Calu3 (cell line): ENCODE measurements around the gene APEH. TPM values are rescaled to one million over a fixed set of nuclear protein-coding genes. Genes with fewer than 3 reads are reported as not detected.

Source experiments
- BruUV-seq: library from RNA; stranded (reverse); fragments of 400-500 nt; replicated peaks from 2 replicates; lab custom pipeline; 2021; lab: Mats Ljungman, UMichigan
- CTCF ChIA-PET: fragments of 300-600 bp; sonication (Branson Sonifier 250); formaldehyde crosslinking; loops from one replicate; lab custom pipeline; 2022; ENCODE audit warnings: antibody characterized with exemption; lab: Charles Lee
- DNase-seq: peaks from one replicate; pipeline ENCODE4 v3.0.0; 2022
- H3K27ac Mint-ChIP-seq: one replicate; pipeline ENCODE4 v1.8.0; 2022; ENCODE audit warnings: mixed read lengths; ENCODE audit not compliant: unreplicated experiment
- H3K27me3 Mint-ChIP-seq: one replicate; pipeline ENCODE4 v1.8.0; 2022; ENCODE audit warnings: mixed read lengths; ENCODE audit not compliant: unreplicated experiment
- H3K36me3 Mint-ChIP-seq: one replicate; pipeline ENCODE4 v1.8.0; 2022; ENCODE audit warnings: mild to moderate bottlenecking, moderate library complexity, mixed read lengths; ENCODE audit not compliant: insufficient read depth, unreplicated experiment
- H3K4me1 Mint-ChIP-seq: one replicate; pipeline ENCODE4 v1.8.0; 2022; ENCODE audit warnings: mild to moderate bottlenecking, low read depth, mixed read lengths; ENCODE audit not compliant: unreplicated experiment
- H3K4me3 Mint-ChIP-seq: one replicate; pipeline ENCODE4 v1.8.0; 2022; ENCODE audit warnings: mild to moderate bottlenecking, low read depth, moderate library complexity, mixed read lengths; ENCODE audit not compliant: unreplicated experiment
- H3K9me3 Mint-ChIP-seq: one replicate; pipeline ENCODE4 v1.8.0; 2022; ENCODE audit warnings: low read depth, mixed read lengths; ENCODE audit not compliant: unreplicated experiment
- intact Hi-C: fragments of 100-400 bp; cut with micrococcal nuclease; formaldehyde crosslinking; loops from one replicate; pipeline ENCODE4 v1.10.0; 2022; ENCODE audit not compliant: unreplicated experiment
- total RNA-seq: library from RNA; stranded (reverse); gene quantifications from 2 replicates; pipeline ENCODE4 v1.2.3, GENCODE V29; 2022
- TF ChIP-seq, protein P1 (sequence below): fragments of 200-600 bp; IDR thresholded peaks from one replicate; pipeline ENCODE4 v1.8.0; 2022; ENCODE audit warnings: antibody characterized with exemption; ENCODE audit not compliant: unreplicated experiment

APEH gene
- total RNA-seq, 1 experiment from 2014 or later: 187 TPM

DNA sequence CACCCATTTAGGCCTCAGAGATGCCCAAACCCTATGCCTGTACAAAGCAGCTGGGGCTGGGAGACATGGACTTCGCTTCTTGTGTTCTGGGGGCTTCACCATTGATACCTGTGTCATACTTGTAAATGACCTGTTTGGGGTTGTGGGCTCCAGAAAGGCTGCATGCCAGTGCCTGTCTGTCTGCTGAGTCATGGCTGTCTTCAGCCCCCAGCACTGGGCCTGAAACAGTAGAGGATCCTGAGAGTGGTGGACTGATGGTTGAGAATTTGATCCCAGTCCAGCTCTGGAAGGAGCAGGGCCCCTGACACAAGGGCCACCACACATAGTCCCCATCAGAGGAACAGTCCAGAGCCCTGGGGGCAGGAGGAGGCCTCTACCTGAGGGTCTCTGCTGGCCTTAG lies 24.6 kb upstream of the APEH start:
- intact Hi-C loops: no loop called here
- Mint-ChIP-seq H3K27ac (no peak overlapping the region), H3K4me1 (peaks cover 9% of the 10 kb centered on the region), H3K36me3 (no peaks in the 10 kb centered on the region), H3K4me3 (no peak overlapping the region), H3K9me3 (no peaks in the 10 kb centered on the region), H3K27me3 (peaks cover 25% of the 10 kb centered on the region)
- TF ChIP-seq, protein P1, sequence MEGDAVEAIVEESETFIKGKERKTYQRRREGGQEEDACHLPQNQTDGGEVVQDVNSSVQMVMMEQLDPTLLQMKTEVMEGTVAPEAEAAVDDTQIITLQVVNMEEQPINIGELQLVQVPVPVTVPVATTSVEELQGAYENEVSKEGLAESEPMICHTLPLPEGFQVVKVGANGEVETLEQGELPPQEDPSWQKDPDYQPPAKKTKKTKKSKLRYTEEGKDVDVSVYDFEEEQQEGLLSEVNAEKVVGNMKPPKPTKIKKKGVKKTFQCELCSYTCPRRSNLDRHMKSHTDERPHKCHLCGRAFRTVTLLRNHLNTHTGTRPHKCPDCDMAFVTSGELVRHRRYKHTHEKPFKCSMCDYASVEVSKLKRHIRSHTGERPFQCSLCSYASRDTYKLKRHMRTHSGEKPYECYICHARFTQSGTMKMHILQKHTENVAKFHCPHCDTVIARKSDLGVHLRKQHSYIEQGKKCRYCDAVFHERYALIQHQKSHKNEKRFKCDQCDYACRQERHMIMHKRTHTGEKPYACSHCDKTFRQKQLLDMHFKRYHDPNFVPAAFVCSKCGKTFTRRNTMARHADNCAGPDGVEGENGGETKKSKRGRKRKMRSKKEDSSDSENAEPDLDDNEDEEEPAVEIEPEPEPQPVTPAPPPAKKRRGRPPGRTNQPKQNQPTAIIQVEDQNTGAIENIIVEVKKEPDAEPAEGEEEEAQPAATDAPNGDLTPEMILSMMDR: no peak
- CTCF ChIA-PET: interaction anchor here (0.6 kb wide), 1 partner anchor 148 kb away, joined by 7 read pairs; no protein-coding TSS in a partner anchor
- no TSS peak for BruUV-seq
- no peak for DNase-seq

DNA sequence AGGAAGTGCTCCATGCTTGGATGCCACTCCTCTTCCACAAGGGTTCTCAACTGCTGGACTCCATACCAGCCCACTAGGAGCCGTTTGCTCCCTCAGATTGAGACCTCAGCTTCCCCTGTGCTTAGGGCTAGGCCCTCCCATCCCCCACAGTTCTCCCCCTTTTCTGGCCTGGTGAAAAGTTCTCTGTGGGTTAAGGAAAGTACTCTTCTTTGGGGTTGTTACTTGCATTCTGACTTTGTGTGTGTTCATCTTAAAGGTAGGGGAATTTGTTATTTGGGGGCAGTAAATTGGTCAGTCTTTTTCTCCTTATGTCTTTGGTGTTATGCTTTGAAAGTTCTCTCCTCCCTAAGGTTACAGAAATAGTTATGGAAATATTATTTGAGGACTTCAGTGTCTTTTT lies 24.0 kb upstream of the APEH start:
- TF ChIP-seq, protein P1: no peak
- intact Hi-C loops: no loop called here
- H3K4me3 Mint-ChIP-seq: no peak overlapping the region
- no TSS peak for BruUV-seq
- H3K27ac Mint-ChIP-seq: no peak overlapping the region
- H3K4me1 Mint-ChIP-seq: peaks cover 9% of the 10 kb centered on the region
- peaks cover 19% of the 10 kb centered on the region for H3K27me3 Mint-ChIP-seq
- no peaks in the 10 kb centered on the region for H3K36me3 Mint-ChIP-seq
- CTCF ChIA-PET: interaction anchor here (0.6 kb wide), 1 partner anchor 149 kb away, joined by 7 read pairs; no protein-coding TSS in a partner anchor
- no peaks in the 10 kb centered on the region for H3K9me3 Mint-ChIP-seq
- no peak for DNase-seq

DNA sequence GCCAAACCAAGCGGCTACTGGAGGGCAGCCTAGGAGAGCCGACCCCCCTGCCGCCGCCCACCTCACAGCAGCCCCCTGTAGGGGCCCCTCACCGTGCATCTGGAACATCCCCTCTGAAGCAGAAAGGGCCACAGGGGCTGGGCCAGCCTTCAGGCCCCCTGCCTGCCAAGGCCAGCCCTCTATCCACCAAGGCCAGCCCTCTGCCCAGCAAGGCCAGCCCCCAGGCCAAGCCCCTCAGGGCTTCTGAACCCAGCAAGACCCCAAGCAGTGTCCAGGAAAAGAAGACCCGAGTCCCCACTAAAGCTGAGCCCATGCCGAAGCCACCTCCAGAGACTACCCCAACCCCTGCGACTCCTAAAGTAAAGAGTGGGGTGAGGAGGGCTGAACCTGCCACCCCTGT lies 23.5 kb upstream of the APEH start:
- Mint-ChIP-seq H3K4me3 (no peak overlapping the region), H3K9me3 (no peaks in the 10 kb centered on the region), H3K36me3 (no peaks in the 10 kb centered on the region), H3K4me1 (peaks cover 9% of the 10 kb centered on the region), H3K27ac (no peak overlapping the region), H3K27me3 (peaks cover 15% of the 10 kb centered on the region)
- no TSS peak for BruUV-seq
- TF ChIP-seq, protein P1: no peak
- intact Hi-C loops: no loop called here
- CTCF ChIA-PET: no interaction called here
- no peak for DNase-seq

DNA sequence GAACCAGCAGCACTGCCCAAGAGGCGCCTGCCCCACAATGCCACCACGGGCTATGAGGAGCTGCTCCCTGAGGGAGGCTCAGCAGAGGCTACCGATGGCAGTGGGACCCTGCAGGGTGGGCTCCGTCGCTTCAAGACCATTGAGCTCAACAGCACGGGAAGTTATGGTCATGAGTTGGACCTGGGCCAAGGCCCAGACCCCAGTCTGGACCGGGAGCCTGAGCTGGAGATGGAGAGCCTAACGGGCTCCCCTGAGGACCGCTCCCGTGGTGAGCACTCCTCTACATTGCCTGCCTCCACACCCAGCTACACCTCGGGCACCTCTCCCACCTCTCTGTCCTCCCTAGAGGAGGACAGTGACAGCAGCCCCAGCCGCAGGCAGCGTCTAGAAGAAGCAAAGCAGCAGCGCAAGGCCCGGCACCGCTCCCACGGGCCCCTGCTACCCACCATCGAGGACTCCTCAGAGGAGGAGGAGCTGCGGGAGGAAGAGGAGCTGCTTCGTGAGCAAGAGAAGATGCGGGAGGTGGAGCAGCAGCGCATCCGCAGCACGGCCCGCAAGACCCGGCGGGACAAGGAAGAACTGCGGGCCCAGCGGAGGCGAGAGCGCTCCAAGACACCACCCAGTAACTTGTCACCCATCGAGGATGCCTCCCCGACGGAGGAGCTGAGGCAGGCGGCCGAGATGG lies 21.8 kb upstream of the APEH start:
- CTCF ChIA-PET: no interaction called here
- TF ChIP-seq, protein P1: no peak
- no peak for DNase-seq
- Mint-ChIP-seq H3K4me3 (no peak overlapping the region), H3K9me3 (no peaks in the 10 kb centered on the region), H3K27ac (no peak overlapping the region), H3K27me3 (peaks cover under 1% of the 10 kb centered on the region), H3K36me3 (no peaks in the 10 kb centered on the region), H3K4me1 (peaks cover 5% of the 10 kb centered on the region)
- intact Hi-C loops: no loop called here
- BruUV-seq: no TSS peak
